Kidney (tissue), 14 donors: ENCODE measurements around the gene FAM32A. TPM values are rescaled to one million over a fixed set of nuclear protein-coding genes. Genes with fewer than 3 reads are reported as not detected.

Experiments
- DNase-seq, 5 donors: peaks; one replicate each; pipeline ENCODE4 v3.0.0-alpha.2; 2013 to 2020
- FAIRE-seq: peaks from 2 replicates; lab custom pipeline; 2012; peaks lifted over from hg19 to GRCh38; lab: Jason Lieb, UNC
- H3K27ac ChIP-seq, 2 donors: one replicate each; pipeline ENCODE4 v1.7.0; 2013; ENCODE audit warnings: low read depth in 2 of 2, low read length in 2 of 2, inconsistent platforms in 1 of 2
- H3K27me3 ChIP-seq: one replicate; pipeline ENCODE4 v1.7.1; 2013; ENCODE audit warnings: low read length, inconsistent platforms; ENCODE audit not compliant: control insufficient read depth, insufficient read depth
- H3K36me3 ChIP-seq, 3 donors: one replicate each; pipeline versions ENCODE4 v1.7.0 to v1.7.1; 2013; ENCODE audit warnings: low read length in 3 of 3, control low read depth in 1 of 3, inconsistent platforms in 1 of 3; ENCODE audit not compliant: insufficient read depth in 3 of 3, control insufficient read depth in 2 of 3
- H3K4me1 ChIP-seq, 3 donors: one replicate each; pipeline versions ENCODE4 v1.7.0 to v1.7.1; 2013; ENCODE audit warnings: low read length in 3 of 3, inconsistent platforms in 1 of 3, low read depth in 1 of 3; ENCODE audit not compliant: control insufficient read depth in 2 of 3, insufficient read depth in 2 of 3
- H3K4me3 ChIP-seq, 3 donors: one replicate each; pipeline versions ENCODE4 v1.7.0 to v1.8.1; 2013; ENCODE audit warnings: low read length in 3 of 3, control low read depth in 1 of 3, inconsistent platforms in 1 of 3
- H3K9ac ChIP-seq, 3 donors: one replicate each; pipeline versions ENCODE4 v1.7.0 to v1.7.1; 2013; ENCODE audit warnings: low read length in 3 of 3, control low read depth in 1 of 3, inconsistent platforms in 1 of 3
- H3K9me3 ChIP-seq, 3 donors: one replicate each; pipeline versions ENCODE4 v1.7.0 to v1.7.1; 2013; ENCODE audit warnings: low read length in 3 of 3, control low read depth in 1 of 3, inconsistent platforms in 1 of 3; ENCODE audit not compliant: control insufficient read depth in 2 of 3, insufficient read depth in 1 of 3
- intact Hi-C: fragments of 100-400 bp; cut with DNase I; formaldehyde crosslinking; loops from one replicate; pipeline ENCODE4 v1.11.1; 2022
- polyA plus RNA-seq: library from polyadenylated mRNA; stranded (reverse); fragments of 350-450 nt; fragmentation: Illumina TruSeq; extraction: RNeasy Lipid Tissue Mini Kit (QIAGEN cat#74804); gene quantifications from one replicate; pipeline ENCODE4 v1.2.3, GENCODE V29; 2014; ENCODE audit warnings: low read depth, low replicate concordance; ENCODE audit not compliant: insufficient read depth
- total RNA-seq: library from RNA; stranded (reverse); fragmentation: NEBNext Ultra II Directional; extraction: Animal tissue kit (Norgen Biotek cat#: 25700); gene quantifications from one replicate; pipeline ENCODE4 v1.2.1, GENCODE V29; 2021
- TF ChIP-seq, protein P1 (sequence below): IDR thresholded peaks from 3 replicates; pipeline ENCODE4 v1.5.1; 2012; ENCODE audit warnings: mild to moderate bottlenecking, moderate library complexity, borderline replicate concordance; ENCODE audit not compliant: insufficient read depth; ENCODE audit errors: extremely low read depth
- donor health status: control.
- donor health status: control.
- donor health status: control.
- donor health status: control.
- donor health status: control.
- donor health status: DM: yes; HTN: yes; CAD: no.
- donor health status: Normal renal cell carcinoma (clear cell type).

Gene FAM32A
- total and polyA plus RNA-seq, 2 donors from 2014 or later = 53.5 to 105 TPM

DNA sequence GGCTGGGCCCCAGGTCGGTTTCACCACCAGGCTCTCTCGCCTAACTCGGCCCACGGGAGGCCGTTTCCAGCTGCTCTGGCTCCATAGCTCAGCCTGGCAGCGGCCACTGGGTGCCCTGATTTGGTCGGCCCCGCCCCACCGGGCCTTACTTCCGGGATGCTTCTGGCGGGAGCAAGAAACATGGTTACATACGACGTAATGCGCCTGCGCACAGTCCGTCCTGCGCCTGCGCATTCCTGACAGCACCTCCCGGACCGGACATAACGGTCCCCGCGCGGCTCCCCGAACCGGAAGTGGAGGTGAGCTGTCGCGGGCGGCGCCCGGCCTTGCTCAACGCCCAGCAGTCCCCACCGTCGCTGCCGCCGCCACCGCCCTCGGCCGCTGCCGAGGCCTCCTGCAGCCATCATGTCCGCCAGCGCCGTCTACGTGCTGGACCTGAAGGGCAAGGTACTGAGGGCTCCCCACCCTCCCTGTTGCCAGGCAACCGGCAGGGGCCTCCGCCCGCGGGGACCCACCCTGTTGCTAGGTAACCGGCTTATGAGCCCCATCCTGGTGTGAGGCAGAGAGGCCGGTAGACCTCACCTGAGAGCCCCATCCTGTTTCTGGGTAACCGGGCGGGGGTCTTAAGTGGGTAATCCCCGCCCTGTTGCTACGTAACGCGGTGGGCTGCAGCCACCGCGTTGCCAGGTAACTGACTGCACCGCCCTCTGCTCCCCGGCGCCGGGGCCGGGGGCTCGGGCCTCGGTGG lies 12.6 kb downstream of the FAM32A start, which contains the start of gene AP1M1:
Gene AP1M1 (plus strand): TSS at position 290 of the 748 bp plus-strand sequence. CDS start 116 bp downstream, at position 406.
- Histone ChIP-seq H3K4me3 (peak within 1 kb of the TSS; percentile 72 to 95 (median 85)), H3K27me3 (no peaks in the 10 kb centered on the region), H3K4me1 (peaks cover 0 to 26% (median 17%) of the 10 kb centered on the region in 3 donors), H3K27ac (peak within 1 kb of the TSS; percentile 56 to 74), H3K36me3 (peaks cover 0 to 7% (median 2%) of the 10 kb centered on the region in 3 donors), H3K9me3 (no peaks in the 10 kb centered on the region), H3K9ac (peak within 1 kb of the TSS; percentile 45 to 86 (median 54))
- TF ChIP-seq, protein P1, sequence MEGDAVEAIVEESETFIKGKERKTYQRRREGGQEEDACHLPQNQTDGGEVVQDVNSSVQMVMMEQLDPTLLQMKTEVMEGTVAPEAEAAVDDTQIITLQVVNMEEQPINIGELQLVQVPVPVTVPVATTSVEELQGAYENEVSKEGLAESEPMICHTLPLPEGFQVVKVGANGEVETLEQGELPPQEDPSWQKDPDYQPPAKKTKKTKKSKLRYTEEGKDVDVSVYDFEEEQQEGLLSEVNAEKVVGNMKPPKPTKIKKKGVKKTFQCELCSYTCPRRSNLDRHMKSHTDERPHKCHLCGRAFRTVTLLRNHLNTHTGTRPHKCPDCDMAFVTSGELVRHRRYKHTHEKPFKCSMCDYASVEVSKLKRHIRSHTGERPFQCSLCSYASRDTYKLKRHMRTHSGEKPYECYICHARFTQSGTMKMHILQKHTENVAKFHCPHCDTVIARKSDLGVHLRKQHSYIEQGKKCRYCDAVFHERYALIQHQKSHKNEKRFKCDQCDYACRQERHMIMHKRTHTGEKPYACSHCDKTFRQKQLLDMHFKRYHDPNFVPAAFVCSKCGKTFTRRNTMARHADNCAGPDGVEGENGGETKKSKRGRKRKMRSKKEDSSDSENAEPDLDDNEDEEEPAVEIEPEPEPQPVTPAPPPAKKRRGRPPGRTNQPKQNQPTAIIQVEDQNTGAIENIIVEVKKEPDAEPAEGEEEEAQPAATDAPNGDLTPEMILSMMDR = no peak
- intact Hi-C loops = no loop called here
- no peak for FAIRE-seq
- peak; percentile 97 to 99 (median 98) for DNase-seq

DNA sequence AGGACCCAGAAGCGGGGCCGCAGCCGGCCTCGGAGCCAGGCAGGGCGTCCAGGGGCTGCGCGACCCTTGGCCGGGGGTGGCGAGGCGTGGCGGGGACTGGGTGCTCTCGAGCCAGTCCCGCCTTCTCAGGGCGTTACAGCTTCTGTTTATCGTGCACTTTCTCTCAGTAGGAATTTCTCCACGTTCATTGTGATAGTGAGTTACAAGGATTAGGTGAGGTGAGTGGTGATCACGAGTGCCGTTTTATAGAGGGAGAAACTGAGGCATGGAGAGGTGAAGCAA lies 13.1 kb downstream of the FAM32A start:
- peak overlapping the region; percentile 56 to 74 for H3K27ac ChIP-seq
- FAIRE-seq = no peak
- peak overlapping the region; percentile 45 to 86 (median 54) for H3K9ac ChIP-seq
- TF ChIP-seq, protein P1 = no peak
- no peaks in the 10 kb centered on the region for H3K9me3 ChIP-seq
- H3K4me3 ChIP-seq = peak overlapping the region; percentile 72 to 95 (median 85)
- H3K4me1 ChIP-seq = peaks cover 0 to 26% (median 17%) of the 10 kb centered on the region in 3 donors
- no peaks in the 10 kb centered on the region for H3K27me3 ChIP-seq
- H3K36me3 ChIP-seq = peaks cover 0 to 12% (median 3%) of the 10 kb centered on the region in 3 donors
- DNase-seq = no peak
- intact Hi-C loops = no loop called here

DNA sequence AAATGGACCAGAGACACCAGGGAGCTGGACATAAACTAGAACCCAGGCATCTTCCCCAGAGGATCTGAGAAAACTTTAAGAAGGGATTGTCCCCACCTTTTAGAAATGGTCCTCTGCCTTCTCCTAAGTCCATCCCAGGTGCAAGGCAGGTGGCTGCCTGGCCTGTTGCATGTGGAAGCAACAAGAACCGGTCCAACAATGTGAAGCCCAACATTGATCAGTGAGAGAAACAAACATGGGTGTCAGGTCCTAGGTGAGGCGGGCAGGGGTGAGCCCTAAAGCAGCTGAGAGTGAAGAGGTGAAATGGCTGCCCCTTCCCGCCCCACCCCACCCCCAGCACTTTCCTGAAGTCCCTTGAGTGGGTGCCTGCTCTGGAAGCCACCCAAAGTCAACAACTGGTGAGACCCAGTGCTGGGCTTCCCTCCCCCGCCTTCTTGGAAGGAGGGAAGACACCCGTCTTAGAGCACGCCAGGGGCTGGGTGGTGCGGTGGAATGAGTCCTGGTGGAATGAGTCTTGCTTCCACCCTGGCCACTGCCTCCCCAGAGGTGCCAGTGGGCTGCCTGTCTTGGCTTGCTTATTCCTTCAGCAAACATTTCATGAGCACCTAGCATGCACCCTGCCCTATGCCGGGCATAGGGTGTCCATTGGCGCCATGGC lies 14.2 kb downstream of the FAM32A start:
- Histone ChIP-seq H3K4me1 (peaks cover 0 to 26% (median 17%) of the 10 kb centered on the region in 3 donors), H3K9me3 (no peaks in the 10 kb centered on the region), H3K4me3 (peak overlapping the region in 2 of 3 donors; percentile 43 to 95), H3K27ac (peak overlapping the region in 1 of 2 donors; percentile 7), H3K27me3 (no peaks in the 10 kb centered on the region), H3K9ac (no peak overlapping the region), H3K36me3 (peaks cover 0 to 22% (median 7%) of the 10 kb centered on the region in 3 donors)
- FAIRE-seq (no peak), DNase-seq (no peak)
- TF ChIP-seq, protein P1 = no peak
- intact Hi-C loops = no loop called here
